NCI-H446 treated with DMSO at 0.1 percent for 48 hours (cell line): ENCODE results near the gene SLC25A5.

Source experiments
- DNase-seq: peaks from one replicate; lab custom pipeline; 2025; lab: John Stamatoyannopoulos, UW

SLC25A5 gene

DNA sequence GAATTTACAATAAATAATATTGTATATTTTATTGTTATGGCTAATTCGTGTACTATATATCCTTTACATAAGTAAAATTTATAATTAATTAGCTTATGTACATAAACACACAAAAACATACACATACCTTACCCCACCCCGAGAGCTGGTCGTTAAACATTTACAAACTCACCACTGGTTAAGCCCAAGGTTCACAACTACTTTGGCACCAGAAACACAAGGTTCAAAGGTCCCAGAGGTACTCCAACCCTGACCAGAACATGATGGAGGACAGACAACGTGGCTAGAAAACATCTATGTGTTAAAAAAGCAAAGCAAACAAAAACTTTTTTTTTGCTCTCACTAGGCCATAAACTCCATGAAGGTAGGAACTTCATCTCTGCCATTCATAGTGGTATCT, 37.7 kb downstream of the SLC25A5 start:
- no peak for DNase-seq

DNA sequence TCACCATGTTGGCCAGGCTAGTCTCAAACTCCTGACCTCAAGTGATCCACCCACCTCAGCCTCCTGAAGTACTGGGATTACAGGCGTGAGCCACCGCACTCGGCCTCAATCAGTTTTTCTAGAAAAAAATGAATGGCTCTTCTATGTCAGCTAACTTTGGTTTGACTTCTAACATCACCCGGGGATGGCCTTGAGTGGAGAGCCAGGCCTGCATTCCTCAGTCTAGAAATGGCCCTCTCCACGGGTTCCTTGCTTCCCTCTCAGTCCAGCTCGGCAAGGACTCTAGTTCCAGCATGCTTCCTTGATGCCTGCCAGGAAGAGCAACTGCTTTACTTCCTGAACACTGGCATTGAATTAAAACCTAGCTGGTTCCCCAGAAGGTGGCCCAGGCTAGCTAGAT, 39.0 kb downstream of the SLC25A5 start:
- DNase-seq: no peak

DNA sequence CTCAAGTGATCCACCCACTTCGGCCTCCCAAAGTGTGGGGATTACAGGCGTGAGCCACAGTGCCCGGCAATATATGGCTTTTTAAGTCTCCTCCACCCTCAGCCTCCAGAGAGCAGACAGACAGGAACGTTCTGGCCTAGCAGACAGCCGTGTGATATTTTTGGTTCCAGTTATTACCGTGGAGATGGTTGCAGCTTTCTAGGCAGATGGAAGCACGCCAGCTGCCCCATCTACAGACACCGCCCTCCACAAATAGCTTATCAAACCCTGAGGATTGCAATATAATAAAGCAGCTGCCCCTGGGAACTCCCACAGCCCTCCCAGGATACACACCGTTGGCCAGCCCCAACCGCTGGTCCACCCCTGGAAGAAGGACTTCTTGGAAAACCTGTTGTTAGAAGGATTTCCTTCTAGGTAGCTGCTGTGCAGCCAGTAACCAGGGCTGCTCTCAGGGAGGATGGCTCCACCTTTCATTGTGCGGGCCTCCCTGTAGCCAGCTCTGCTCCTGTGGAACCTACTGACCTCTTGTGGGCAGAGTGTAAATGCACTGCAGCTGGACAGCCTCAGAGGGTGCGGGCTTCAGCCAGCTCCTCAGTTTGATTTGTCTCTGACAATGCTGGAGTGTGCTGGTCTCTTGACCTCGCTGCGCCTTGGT, 44.0 kb downstream of the SLC25A5 start:
- DNase-seq: peak; percentile 14

DNA sequence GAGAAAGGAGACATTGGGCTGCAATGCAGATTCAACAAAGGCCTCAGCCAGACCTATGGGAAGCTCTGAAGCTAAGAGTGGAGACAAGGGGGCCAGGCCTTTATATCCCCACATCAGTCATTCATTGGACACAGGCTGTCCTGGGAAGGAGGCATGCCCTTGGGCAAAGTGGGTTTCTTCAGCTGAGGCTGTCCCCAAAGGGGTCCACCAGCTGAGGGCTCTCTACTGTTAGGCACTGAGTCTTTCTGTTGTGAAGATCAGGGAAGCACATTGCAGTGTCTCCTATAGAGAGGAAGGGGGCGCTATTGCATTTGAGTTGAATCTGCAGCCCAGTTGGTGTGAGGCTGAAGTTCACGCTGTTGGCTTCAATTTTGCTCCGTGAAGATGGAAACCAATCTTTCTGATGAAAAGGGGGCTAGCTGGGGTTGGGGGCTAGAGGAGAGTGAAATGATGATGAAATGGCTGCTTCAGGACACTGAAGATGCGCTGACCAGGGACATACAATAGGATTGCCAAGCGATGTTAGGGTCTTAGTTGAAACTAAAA, 48.0 kb downstream of the SLC25A5 start:
- peak; percentile 37 for DNase-seq

DNA sequence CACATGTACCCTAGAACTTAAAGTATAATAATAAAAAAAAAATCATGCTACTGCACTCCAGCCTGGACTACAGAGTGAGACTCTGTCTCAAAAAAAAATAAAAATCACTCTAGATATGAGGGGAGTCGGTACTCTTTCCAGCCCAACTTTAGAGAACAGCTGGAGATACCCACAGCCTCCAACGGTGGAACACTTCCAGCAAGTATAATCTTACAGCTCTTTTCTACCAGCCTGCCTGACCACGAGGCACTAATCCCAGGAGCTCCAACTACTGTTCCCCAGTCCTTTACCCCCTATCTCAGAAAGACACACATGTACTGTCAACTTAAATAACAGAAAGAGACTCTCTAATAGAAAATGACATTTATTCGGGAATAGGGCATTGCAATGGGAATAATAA, 50.1 kb downstream of the SLC25A5 start:
- DNase-seq: no peak
